Measurements from ENCODE around the gene CALML6.

The CALML6 gene

GRCh38 chr1:1926346-1926811 is 11.3 kb downstream of the CALML6 start:
- H3K9me3 ChIP-seq (ENCODE audit: control insufficient read depth, insufficient read depth, low read depth, low read length) = no peaks in the 10 kb centered on the region
- TF ChIP-seq KLF16 (tag by site-specific recombination; IDR thresholded peaks at IDR 0.05) (no peak), ZFHX2 (tag by site-specific recombination; conservative IDR thresholded peaks at IDR 0.05) (peak; percentile 23; the same call in 1 of the 2 replicates)
- H3K4me1 ChIP-seq (ENCODE audit: control insufficient read depth, insufficient read depth, low read length) = no peaks in the 10 kb centered on the region
- H3K27ac ChIP-seq (ENCODE audit: extremely low read depth, low read depth, low read length) = no peak overlapping the region
- POLR2A ChIA-PET = no interaction called here
- no peak overlapping the region for H3K4me3 ChIP-seq (ENCODE audit: low read depth, low read length)
- H3K36me3 ChIP-seq (ENCODE audit: control insufficient read depth in 2 of 2, insufficient read depth in 1 of 2, low read length in 2 of 2) = no peaks in the 10 kb centered on the region
- CTCF ChIA-PET = no interaction called here

GRCh38 chr1:1926886-1927660 is 12.0 kb downstream of the CALML6 start:
- H3K9me3 ChIP-seq (ENCODE audit: control insufficient read depth, insufficient read depth, low read depth, low read length) = no peaks in the 10 kb centered on the region
- no peak overlapping the region for H3K4me3 ChIP-seq (ENCODE audit: low read depth, low read length)
- POLR2A ChIA-PET = no interaction called here
- H3K36me3 ChIP-seq (ENCODE audit: control insufficient read depth in 2 of 2, insufficient read depth in 1 of 2, low read length in 2 of 2) = no peaks in the 10 kb centered on the region
- CTCF ChIA-PET = no interaction called here
- no peak overlapping the region for H3K27ac ChIP-seq (ENCODE audit: extremely low read depth, low read depth, low read length)
- TF ChIP-seq ZNF24 (tag by site-specific recombination; IDR thresholded peaks at IDR 0.05) (no peak), GLIS1 (tag by site-specific recombination; IDR thresholded peaks at IDR 0.05) (no peak), ZNF292 (tag by site-specific recombination; IDR thresholded peaks at IDR 0.05; ENCODE audit: borderline replicate concordance, low read depth) (no peak), ZNF175 (tag by site-specific recombination; IDR thresholded peaks at IDR 0.05) (no peak)
- no peaks in the 10 kb centered on the region for H3K4me1 ChIP-seq (ENCODE audit: control insufficient read depth, insufficient read depth, low read length)

- CTCF ChIA-PET = no interaction called here
Observed at GRCh38 chr1:1927751-1928150, 12.7 kb downstream of the CALML6 start.

More at GRCh38 chr1:1927751-1928150, 12.7 kb downstream of the CALML6 start:
- no peaks in the 10 kb centered on the region for H3K4me1 ChIP-seq (ENCODE audit: control insufficient read depth, insufficient read depth, low read length)
- no peak overlapping the region for H3K4me3 ChIP-seq (ENCODE audit: low read depth, low read length)
- no peaks in the 10 kb centered on the region for H3K9me3 ChIP-seq (ENCODE audit: control insufficient read depth, insufficient read depth, low read depth, low read length)
- H3K27ac ChIP-seq (ENCODE audit: extremely low read depth, low read depth, low read length) = no peak overlapping the region
- TF ChIP-seq GFI1B (tag by site-specific recombination; IDR thresholded peaks at IDR 0.05) (no peak), ZNF768 (tag by site-specific recombination; IDR thresholded peaks at IDR 0.05) (no peak), ZNF561 (tag by site-specific recombination; IDR thresholded peaks at IDR 0.05; ENCODE audit: borderline replicate concordance) (no peak), GLI2 (tag by site-specific recombination; IDR thresholded peaks at IDR 0.05; ENCODE audit: borderline replicate concordance, low read depth) (no peak), HOXD13 (CRISPR knock-in tag; IDR thresholded peaks at IDR 0.05; ENCODE audit: borderline replicate concordance) (no peak), KLF8 (tag by site-specific recombination; IDR thresholded peaks at IDR 0.05) (no peak), ZNF514 (tag by site-specific recombination; IDR thresholded peaks at IDR 0.05) (no peak), PATZ1 (tag by site-specific recombination; IDR thresholded peaks at IDR 0.05) (no peak), ZNF362 (tag by site-specific recombination; IDR thresholded peaks at IDR 0.05) (no peak), YY1 (tag by site-specific recombination; IDR thresholded peaks at IDR 0.05) (no peak), ZNF394 (tag by site-specific recombination; IDR thresholded peaks at IDR 0.05; ENCODE audit: borderline replicate concordance) (no peak), ZNF416 (tag by site-specific recombination; IDR thresholded peaks at IDR 0.05) (no peak), ZNF623 (tag by site-specific recombination; IDR thresholded peaks at IDR 0.05) (no peak), PRDM2 (tag by site-specific recombination; IDR thresholded peaks at IDR 0.05; ENCODE audit: borderline replicate concordance) (no peak), ZNF24 (tag by site-specific recombination; IDR thresholded peaks at IDR 0.05) (no peak), ZNF132 (tag by site-specific recombination; IDR thresholded peaks at IDR 0.05; ENCODE audit: borderline replicate concordance) (no peak)
- H3K36me3 ChIP-seq (ENCODE audit: control insufficient read depth in 2 of 2, insufficient read depth in 1 of 2, low read length in 2 of 2) = no peaks in the 10 kb centered on the region
- POLR2A ChIA-PET = no interaction called here
